Measurements from ENCODE around the gene TNFRSF8.
A peak's percentile ranks its signal among the peaks of the same experiment; 100 is the strongest.

TNFRSF8 gene

GRCh38 chr1:12123172-12123571 is 60.1 kb downstream of the TNFRSF8 start:
- ATAC-seq, result no peak

- ATAC-seq, result no peak
Measured at GRCh38 chr1:12124693-12125421, 61.8 kb downstream of the TNFRSF8 start.

GRCh38 chr1:12125422-12126355 is 62.6 kb downstream of the TNFRSF8 start:
- no peak for ATAC-seq

- no peak for ATAC-seq
Measured at GRCh38 chr1:12126781-12127180, 63.7 kb downstream of the TNFRSF8 start.

- peak; percentile 89 to 93 for ATAC-seq
Measured at GRCh38 chr1:12127206-12127810, 64.2 kb downstream of the TNFRSF8 start.

- no peak for ATAC-seq
Measured at GRCh38 chr1:12128120-12128519, 65.0 kb downstream of the TNFRSF8 start.

GRCh38 chr1:12129624-12130023 is 66.5 kb downstream of the TNFRSF8 start:
- no peak for ATAC-seq

GRCh38 chr1:12130466-12131130 is 67.5 kb downstream of the TNFRSF8 start:
- no peak for ATAC-seq

- no peak for ATAC-seq
Measured at GRCh38 chr1:12132078-12132477, 69.0 kb downstream of the TNFRSF8 start.

GRCh38 chr1:12134716-12135115 is 71.6 kb downstream of the TNFRSF8 start:
- no peak for ATAC-seq

GRCh38 chr1:12135612-12136011 is 72.5 kb downstream of the TNFRSF8 start:
- ATAC-seq, result no peak

GRCh38 chr1:12136916-12137610 is 74.0 kb downstream of the TNFRSF8 start:
- no peak for ATAC-seq

GRCh38 chr1:12138196-12139168 is 75.4 kb downstream of the TNFRSF8 start:
- ATAC-seq, result peak in 1 of 2 donors; percentile 41

- ATAC-seq, result no peak
Measured at GRCh38 chr1:12140016-12140415, 76.9 kb downstream of the TNFRSF8 start.

GRCh38 chr1:12140515-12141162 is 77.5 kb downstream of the TNFRSF8 start:
- ATAC-seq, result no peak

GRCh38 chr1:12141163-12141850 is 78.2 kb downstream of the TNFRSF8 start:
- no peak for ATAC-seq

- ATAC-seq, result no peak
Measured at GRCh38 chr1:12142141-12142823, 79.2 kb downstream of the TNFRSF8 start.

- peak in 1 of 2 donors; percentile 14 for ATAC-seq
Measured at GRCh38 chr1:12142891-12143630, 80.0 kb downstream of the TNFRSF8 start.
